H1 (cell line): ENCODE measurements around the gene PTCHD1. TPM values are rescaled to one million over a fixed set of nuclear protein-coding genes. Genes with fewer than 3 reads are reported as not detected.

Source experiments
- BCL11A ChIP-seq, 2 experiments: IDR thresholded peaks; one replicate each; pipeline ENCODE4 v1.6.1; 2011; ENCODE audit warnings: low read depth in 2 of 2, low read length in 2 of 2, mild to moderate bottlenecking in 2 of 2
- NRF1 ChIP-seq: IDR thresholded peaks from 2 replicates; pipeline ENCODE4 v1.6.1; 2011; ENCODE audit warnings: mild to moderate bottlenecking, low read depth, low read length, improper control_type of control experiment
- polyA plus RNA-seq, 7 experiments: library from polyadenylated mRNA; depleted of rRNA in 3 of 7; stranded (reverse) in 5 of 7; unstranded in 2 of 7; fragments of >200 nt in 5 of 7; fragments of 200-250 nt in 2 of 7; gene quantifications; 1 replicate in 5 of 7; 2 replicates in 1 of 7; 4 replicates in 1 of 7; pipeline versions ENCODE4 v1.2.1 to v1.2.3, GENCODE V29; 2011 to 2013; ENCODE audit warnings: missing spikeins in 2 of 7, mixed read lengths in 2 of 7
- total RNA-seq: library from RNA; stranded (reverse); fragmentation: NEBNext Ultra II Directional; extraction: Animal tissue kit (Norgen Biotek cat#: 25700); gene quantifications from 2 replicates; pipeline ENCODE4 v1.2.1, GENCODE V29; 2021

The PTCHD1 gene
- total and polyA plus RNA-seq, 2 of the 8 experiments (the other 6 are each of a cell fraction or from before 2014, with no cell fraction given): 0.53 to 2.4 TPM

- TF ChIP-seq NRF1 (no peak), BCL11A (IDR thresholded peaks at IDR 0.05; ENCODE audit: low read depth in 2 of 2, low read length in 2 of 2) (no peak)
These were observed 21.5 kb downstream of the PTCHD1 start (continued) for GRCh38 chrX:23356189-23356588.
